ENCODE measurements around the gene PARP14. TPM values are rescaled to one million over a fixed set of nuclear protein-coding genes. Genes with fewer than 3 reads are reported as not detected.

PARP14 gene
- total RNA-seq, 1 donor from 2014 or later, result 64.8 TPM

DNA sequence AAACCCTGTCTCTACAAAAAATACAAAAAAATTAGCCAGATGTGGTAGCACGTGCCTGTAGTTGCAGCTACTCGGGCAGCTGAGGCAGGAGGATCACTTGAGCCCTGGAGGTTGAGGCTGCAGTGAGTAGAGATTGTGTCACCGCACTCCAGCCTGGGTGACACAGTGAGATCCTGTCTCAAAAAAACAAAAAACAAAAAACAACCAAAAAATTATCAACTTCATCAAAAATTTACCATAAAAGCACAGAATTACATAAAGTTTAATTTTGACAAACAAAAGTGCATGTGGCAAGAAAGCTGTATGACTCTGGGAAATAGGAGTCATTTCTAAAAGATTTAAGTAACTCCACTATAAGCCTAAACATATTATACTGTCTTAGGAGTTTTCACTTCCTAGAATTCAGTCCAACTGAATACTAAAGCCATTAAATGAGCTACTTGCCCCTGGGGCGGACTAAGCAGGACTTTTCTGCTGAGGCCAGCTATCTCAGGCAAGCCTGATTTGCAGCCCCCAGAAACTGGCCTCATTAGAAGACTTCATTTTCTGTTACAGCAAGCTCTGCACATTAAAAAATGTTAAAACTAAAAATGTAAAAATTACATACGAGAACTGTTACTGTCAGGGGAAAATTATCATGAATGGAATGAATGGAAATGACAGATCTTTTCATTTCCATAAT lies 90.0 kb downstream of the PARP14 start:
- DNase-seq (ENCODE audit: low read depth in 2 of 2), result no peak

DNA sequence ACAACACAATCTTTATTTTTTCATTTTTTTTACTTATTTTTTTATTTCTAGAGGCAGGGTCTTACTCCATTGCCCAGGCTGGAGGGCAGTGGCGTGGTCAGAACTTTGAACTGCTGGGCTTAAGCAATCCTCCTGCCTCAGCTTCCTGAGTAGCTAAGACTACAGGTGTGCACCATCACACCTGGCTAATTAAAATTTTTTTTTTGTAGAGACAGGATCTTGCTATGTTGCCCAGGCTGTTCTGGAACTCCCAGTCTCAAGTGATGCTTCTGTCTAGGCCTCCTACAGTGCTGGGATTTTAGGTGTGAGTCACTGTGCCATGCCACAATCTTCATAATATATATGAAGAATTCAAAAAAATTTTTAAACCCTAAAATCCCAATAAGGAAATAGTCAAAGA lies 92.2 kb downstream of the PARP14 start:
- no peak for DNase-seq (ENCODE audit: low read depth in 2 of 2)

DNA sequence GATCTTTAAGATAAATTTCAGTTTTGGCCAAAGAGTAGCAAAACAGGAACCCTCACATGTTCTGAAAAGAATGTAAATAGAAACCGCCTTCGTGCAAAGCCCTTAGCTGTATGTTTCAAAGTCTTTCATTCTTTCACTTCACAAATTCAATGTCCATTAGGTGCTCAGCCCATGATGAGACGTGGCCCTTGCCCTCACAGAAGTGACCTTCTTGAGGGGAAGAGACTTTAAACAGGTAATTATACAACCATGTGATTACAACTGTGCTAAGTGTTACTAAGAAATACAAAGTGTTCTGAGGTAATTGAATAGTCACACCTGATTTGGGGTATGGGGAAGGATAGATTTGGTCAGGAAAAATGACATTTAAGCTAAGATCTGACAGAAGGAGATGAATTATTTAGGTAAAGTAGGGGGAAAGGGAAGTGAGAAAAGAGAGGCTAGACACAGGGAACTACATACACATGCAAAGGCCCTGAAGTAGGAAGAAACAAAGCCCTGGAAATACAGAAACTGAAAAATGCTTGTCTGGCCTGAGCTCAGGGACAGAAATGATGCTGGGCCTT lies 93.4 kb downstream of the PARP14 start:
- no peak for DNase-seq (ENCODE audit: low read depth in 2 of 2)

DNA sequence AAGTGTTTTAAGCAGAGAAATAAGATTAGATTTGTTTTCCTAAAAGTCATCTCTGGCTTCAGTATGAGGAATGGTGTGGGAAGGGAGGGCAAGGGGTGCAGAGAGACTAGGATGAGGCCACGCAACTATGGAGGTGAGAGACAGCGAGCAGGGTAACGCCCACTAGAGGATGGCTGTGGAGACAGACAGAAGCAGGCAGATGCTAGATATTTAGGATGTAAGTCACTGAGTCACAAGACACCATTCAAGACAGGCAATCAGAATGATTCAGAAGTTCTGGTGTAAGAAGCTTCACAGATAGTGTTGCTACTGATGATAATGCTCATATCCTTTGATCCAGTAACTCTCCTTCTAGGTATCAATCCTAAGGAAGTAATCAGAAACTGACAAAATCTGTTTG lies 93.9 kb downstream of the PARP14 start:
- no peak for DNase-seq (ENCODE audit: low read depth in 2 of 2)

DNA sequence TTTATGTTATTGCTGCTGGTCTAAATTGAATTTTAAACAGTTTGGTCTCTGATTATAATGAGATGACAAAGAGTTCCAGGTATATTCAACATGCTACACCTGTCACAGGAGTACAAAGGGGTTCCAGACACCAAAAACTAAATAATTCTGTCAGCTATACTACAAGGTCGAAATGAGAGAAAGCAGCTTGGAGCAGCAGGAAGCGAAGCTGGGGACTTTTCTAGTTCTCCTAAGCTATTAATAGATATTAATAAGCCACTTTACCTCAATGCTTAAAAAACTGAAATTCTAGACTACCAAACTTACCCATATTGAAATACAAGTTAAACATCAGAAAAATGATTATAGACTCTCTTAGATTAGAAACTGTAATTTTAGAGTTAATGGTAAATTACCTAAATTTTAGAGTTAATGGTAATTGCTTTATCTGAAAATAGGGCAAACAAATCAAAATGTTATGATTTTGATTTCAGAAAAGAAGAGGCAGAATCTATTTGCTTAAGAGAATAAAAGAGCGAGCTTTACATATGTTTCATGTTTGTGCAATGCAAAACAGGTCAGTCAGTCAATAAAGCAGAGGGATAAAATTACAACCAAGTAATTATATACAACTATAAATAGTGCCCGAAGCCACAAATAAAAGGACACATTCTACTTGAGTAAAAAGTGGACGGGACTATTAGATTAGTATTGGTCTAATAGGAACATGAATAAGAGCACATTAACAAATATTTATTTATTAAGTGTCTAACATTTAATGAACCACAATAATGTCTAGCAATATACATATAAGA lies 96.2 kb downstream of the PARP14 start:
- no peak for DNase-seq (ENCODE audit: low read depth in 2 of 2)

DNA sequence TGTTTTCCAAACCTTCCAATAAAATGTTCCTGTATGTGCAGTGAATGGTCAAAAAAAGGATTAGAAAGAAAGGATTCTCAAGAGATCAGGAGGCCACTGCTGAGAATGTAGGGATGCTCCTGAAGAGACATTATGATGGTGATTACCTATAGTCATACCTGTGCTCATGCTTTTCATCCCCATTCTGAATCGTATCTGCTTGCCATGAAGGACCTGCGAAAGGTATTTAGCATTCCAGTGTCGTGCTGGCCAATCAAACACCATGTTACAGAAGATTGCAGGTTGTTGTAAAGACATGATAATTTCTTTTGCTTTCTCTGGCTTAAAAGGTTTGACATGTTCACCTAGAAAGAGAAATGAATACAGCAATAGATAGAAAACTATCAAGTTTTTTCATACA lies 96.9 kb downstream of the PARP14 start:
- no peak for DNase-seq (ENCODE audit: low read depth in 2 of 2)

Other genes with a start within 250 kb of the PARP14 start
- 20.9 and 25.7 TPM in 2 replicates for gene KPNA1, start 165.9 kb upstream of the PARP14 start, total RNA-seq
- gene PARP9, start 116.5 kb upstream of the PARP14 start, total RNA-seq, result 12.4 and 13.6 TPM in 2 replicates
- gene DTX3L, start 116.5 kb upstream of the PARP14 start, total RNA-seq, result 18.1 and 21.4 TPM in 2 replicates
- 0.39 and 1.0 TPM in 2 replicates for gene PARP15, start 103.2 kb upstream of the PARP14 start, total RNA-seq
- gene HSPBAP1, start 113.0 kb downstream of the PARP14 start, total RNA-seq, result 7.2 and 9.2 TPM in 2 replicates
- 10.9 and 14.7 TPM in 2 replicates for gene SLC49A4, start 114.2 kb downstream of the PARP14 start, total RNA-seq

All from dermis microvascular lymphatic vessel endothelial cell (primary cell).